Measurements from ENCODE around the gene NBPF9.
"Not testable (repeated sequence)": the region's sequence is repeated elsewhere in the genome, so short reads cannot be mapped to it uniquely, and the experiment has no call there.

DNA sequence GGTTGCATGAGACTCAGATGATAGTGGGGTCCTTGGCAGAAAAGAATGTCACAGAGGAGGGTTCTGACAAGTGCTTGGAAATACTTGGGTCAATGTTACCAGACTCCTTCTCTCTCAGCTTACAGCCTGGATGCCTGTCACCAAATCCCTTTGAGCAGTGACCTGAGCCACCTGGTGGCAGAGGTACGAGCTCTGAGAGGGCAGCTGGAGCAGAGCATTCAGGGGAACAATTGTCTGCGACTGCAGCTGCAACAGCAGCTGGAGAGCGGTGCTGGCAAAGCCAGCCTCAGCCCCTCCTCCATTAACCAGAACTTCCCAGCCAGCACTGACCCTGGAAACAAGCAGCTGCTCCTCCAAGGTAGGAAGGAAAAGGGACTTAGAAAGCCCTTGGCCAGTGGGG, 79.0 kb downstream of the NBPF9 start:
- TF ChIP-seq, protein P1, sequence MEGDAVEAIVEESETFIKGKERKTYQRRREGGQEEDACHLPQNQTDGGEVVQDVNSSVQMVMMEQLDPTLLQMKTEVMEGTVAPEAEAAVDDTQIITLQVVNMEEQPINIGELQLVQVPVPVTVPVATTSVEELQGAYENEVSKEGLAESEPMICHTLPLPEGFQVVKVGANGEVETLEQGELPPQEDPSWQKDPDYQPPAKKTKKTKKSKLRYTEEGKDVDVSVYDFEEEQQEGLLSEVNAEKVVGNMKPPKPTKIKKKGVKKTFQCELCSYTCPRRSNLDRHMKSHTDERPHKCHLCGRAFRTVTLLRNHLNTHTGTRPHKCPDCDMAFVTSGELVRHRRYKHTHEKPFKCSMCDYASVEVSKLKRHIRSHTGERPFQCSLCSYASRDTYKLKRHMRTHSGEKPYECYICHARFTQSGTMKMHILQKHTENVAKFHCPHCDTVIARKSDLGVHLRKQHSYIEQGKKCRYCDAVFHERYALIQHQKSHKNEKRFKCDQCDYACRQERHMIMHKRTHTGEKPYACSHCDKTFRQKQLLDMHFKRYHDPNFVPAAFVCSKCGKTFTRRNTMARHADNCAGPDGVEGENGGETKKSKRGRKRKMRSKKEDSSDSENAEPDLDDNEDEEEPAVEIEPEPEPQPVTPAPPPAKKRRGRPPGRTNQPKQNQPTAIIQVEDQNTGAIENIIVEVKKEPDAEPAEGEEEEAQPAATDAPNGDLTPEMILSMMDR (IDR thresholded peaks at IDR 0.05; ENCODE audit: insufficient read depth, low read length), result not testable (repeated sequence)
- TF ChIP-seq GABPA (IDR thresholded peaks at IDR 0.05; ENCODE audit: low read depth); REST (IDR thresholded peaks at IDR 0.05; ENCODE audit: insufficient replicate concordance, low read depth); POLR2AphosphoS5 (IDR thresholded peaks at IDR 0.05; ENCODE audit: low read depth); SPI1 (IDR thresholded peaks at IDR 0.05; ENCODE audit: borderline replicate concordance, low read depth): not testable (repeated sequence)
